SJCRH30 (cell line): ENCODE results near the gene ANKMY1. TPM values are rescaled to one million over a fixed set of nuclear protein-coding genes. Genes with fewer than 3 reads are reported as not detected.

Experiments used
- DNase-seq, 2 experiments: peaks; one replicate each; pipeline ENCODE4 v3.0.0-alpha.2; 2015 to 2020
- H3K27ac ChIP-seq: fragments of 250-450 bp; sonication (Bioruptor Pico); 2 replicates; pipeline ENCODE4 v1.5.1; 2020; ENCODE audit warnings: mild to moderate bottlenecking, moderate library complexity
- H3K27me3 ChIP-seq: fragments of 250-450 bp; sonication (Bioruptor Pico); 2 replicates; pipeline ENCODE4 v1.5.1; 2020; ENCODE audit warnings: mild to moderate bottlenecking, moderate library complexity
- H3K36me3 ChIP-seq: fragments of 250-450 bp; sonication (Bioruptor Pico); 2 replicates; pipeline ENCODE4 v1.5.1; 2020; ENCODE audit warnings: mild to moderate bottlenecking, moderate library complexity
- H3K4me1 ChIP-seq: fragments of 250-450 bp; sonication (Bioruptor Pico); 2 replicates; pipeline ENCODE4 v1.5.1; 2020; ENCODE audit warnings: mild to moderate bottlenecking, moderate library complexity
- H3K4me3 ChIP-seq: fragments of 250-450 bp; sonication (Bioruptor Pico); 2 replicates; pipeline ENCODE4 v1.5.1; 2020; ENCODE audit warnings: mild to moderate bottlenecking, moderate library complexity
- H3K9me3 ChIP-seq: fragments of 250-450 bp; sonication (Bioruptor Pico); replicated peaks from 2 replicates; pipeline ENCODE4 v1.5.1; 2020; ENCODE audit warnings: mild to moderate bottlenecking, moderate library complexity
- total RNA-seq: library from RNA; depleted of rRNA; stranded (reverse); fragments of >200 nt; shearing (Covaris generic); gene quantifications from 2 replicates; pipeline ENCODE4 v1.2.3, GENCODE V29; 2014

Gene ANKMY1
- total RNA-seq, 1 experiment from 2014 or later = 6.7 TPM

DNA sequence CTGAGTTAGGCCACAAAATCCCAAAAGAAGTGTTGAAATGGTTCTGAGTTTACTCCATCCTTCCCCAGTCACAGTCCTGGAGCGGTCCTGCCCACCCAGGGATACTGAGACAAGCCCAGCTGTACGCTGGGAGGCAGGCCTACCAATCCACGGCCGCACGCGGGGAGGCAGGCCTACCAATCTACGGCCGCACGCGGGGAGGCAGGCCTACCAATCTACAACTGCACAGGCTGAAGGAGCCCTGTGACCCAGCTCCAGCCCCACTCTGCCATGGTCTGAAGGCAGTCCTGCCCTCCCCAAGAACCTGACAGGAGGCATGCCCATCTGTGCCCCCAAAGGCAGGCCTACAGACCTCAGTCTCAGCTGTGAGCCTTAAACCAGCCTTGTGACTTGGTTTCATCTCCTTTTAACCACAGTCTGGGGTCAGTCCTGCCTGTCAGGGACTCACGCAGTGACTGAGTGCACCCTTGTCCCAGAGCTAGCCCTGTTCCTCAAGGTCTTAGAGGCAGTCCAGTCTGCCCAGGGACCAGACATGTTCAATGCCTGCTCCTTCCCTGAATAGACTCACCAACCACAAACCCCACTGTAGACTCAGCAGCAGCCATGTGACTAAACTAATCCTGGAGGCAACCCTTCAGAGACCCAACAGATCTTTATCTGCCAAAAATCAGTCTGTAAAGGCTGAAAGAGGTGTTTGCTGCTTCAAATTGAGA is 85.6 kb downstream of the ANKMY1 start:
- DNase-seq = no peak
- peaks cover 12% of the 10 kb centered on the region for H3K9me3 ChIP-seq

GRCh38 chr2:240469740-240470139 is 88.0 kb downstream of the ANKMY1 start:
- no peak overlapping the region for H3K27ac ChIP-seq
- DNase-seq = peak in 1 of 2 experiments; percentile 2
- H3K27me3 ChIP-seq = no peaks in the 10 kb centered on the region
- no peak overlapping the region for H3K4me3 ChIP-seq
- peaks cover 21% of the 10 kb centered on the region; the same call in 1 of the 2 replicates for H3K36me3 ChIP-seq
- peaks cover 12% of the 10 kb centered on the region for H3K9me3 ChIP-seq
- H3K4me1 ChIP-seq = no peaks in the 10 kb centered on the region

More for the DNA sequence above, 85.6 kb downstream of the ANKMY1 start:
- Histone ChIP-seq H3K27ac (no peak overlapping the region), H3K27me3 (no peaks in the 10 kb centered on the region), H3K4me3 (no peak overlapping the region), H3K4me1 (no peaks in the 10 kb centered on the region), H3K36me3 (no peaks in the 10 kb centered on the region)

DNA sequence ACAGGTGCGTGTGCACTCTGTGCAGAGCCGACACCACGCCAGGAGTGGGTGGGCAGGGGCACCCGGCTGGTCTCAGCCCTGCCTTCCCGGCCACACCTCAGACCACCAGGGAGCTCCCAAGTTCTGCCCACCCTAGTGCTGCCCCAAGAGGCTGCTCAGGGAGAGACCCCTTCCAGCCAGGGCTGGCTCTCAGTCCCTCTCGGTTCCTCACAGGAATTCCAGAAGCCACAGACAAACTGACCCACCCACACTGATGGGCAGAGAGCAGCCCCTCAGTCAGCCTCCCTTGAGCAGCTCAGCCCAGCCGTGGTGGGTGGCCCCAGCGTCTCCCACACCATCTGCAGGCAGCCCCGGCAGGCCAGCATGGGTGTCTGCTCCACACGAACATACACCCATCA is 88.5 kb downstream of the ANKMY1 start:
- DNase-seq = peak in 1 of 2 experiments; percentile 23
- Histone ChIP-seq H3K27me3 (no peaks in the 10 kb centered on the region), H3K27ac (no peak overlapping the region), H3K9me3 (peaks cover 12% of the 10 kb centered on the region), H3K36me3 (peaks cover 24% of the 10 kb centered on the region), H3K4me1 (no peaks in the 10 kb centered on the region), H3K4me3 (no peak overlapping the region)

- Histone ChIP-seq H3K27me3 (no peaks in the 10 kb centered on the region), H3K27ac (no peak overlapping the region), H3K9me3 (peaks cover 8% of the 10 kb centered on the region), H3K36me3 (peaks cover 30% of the 10 kb centered on the region), H3K4me1 (no peaks in the 10 kb centered on the region), H3K4me3 (no peak overlapping the region)
- DNase-seq = peak in 1 of 2 experiments; percentile 31
Observed at GRCh38 chr2:240468303-240469238, 89.2 kb downstream of the ANKMY1 start.

GRCh38 chr2:240467659-240468302 is 90.0 kb downstream of the ANKMY1 start:
- peak in 1 of 2 experiments; percentile 4 for DNase-seq
- H3K36me3 ChIP-seq = peaks cover 38% of the 10 kb centered on the region
- 0 out of 2 replicates have a peak, but pooled peaks cover 4% of the 10 kb centered on the region for H3K9me3 ChIP-seq
- no peaks in the 10 kb centered on the region for H3K4me1 ChIP-seq
- H3K27me3 ChIP-seq = no peaks in the 10 kb centered on the region
- no peak overlapping the region for H3K27ac ChIP-seq
- no peak overlapping the region for H3K4me3 ChIP-seq

GRCh38 chr2:240467149-240467642 is 90.6 kb downstream of the ANKMY1 start:
- DNase-seq = peak in 1 of 2 experiments; percentile 2
- H3K27ac ChIP-seq = no peak overlapping the region
- no peaks in the 10 kb centered on the region for H3K4me1 ChIP-seq
- no peaks in the 10 kb centered on the region for H3K27me3 ChIP-seq
- no peak overlapping the region for H3K4me3 ChIP-seq
- no peaks in the 10 kb centered on the region for H3K9me3 ChIP-seq
- peaks cover 44% of the 10 kb centered on the region for H3K36me3 ChIP-seq

GRCh38 chr2:240466579-240467148 is 91.1 kb downstream of the ANKMY1 start:
- Histone ChIP-seq H3K27me3 (no peaks in the 10 kb centered on the region), H3K36me3 (peaks cover 48% of the 10 kb centered on the region), H3K27ac (no peak overlapping the region), H3K9me3 (no peaks in the 10 kb centered on the region), H3K4me3 (no peak overlapping the region), H3K4me1 (no peaks in the 10 kb centered on the region)
- peak in 1 of 2 experiments; percentile 7 for DNase-seq

- H3K4me3 ChIP-seq = no peak overlapping the region
- no peaks in the 10 kb centered on the region for H3K27me3 ChIP-seq
- no peaks in the 10 kb centered on the region for H3K9me3 ChIP-seq
- H3K36me3 ChIP-seq = peaks cover 54% of the 10 kb centered on the region
- no peak overlapping the region for H3K27ac ChIP-seq
- peak in 1 of 2 experiments; percentile 4 for DNase-seq
- peaks cover 2% of the 10 kb centered on the region for H3K4me1 ChIP-seq
Observed at GRCh38 chr2:240465765-240466578, 91.8 kb downstream of the ANKMY1 start.

DNA sequence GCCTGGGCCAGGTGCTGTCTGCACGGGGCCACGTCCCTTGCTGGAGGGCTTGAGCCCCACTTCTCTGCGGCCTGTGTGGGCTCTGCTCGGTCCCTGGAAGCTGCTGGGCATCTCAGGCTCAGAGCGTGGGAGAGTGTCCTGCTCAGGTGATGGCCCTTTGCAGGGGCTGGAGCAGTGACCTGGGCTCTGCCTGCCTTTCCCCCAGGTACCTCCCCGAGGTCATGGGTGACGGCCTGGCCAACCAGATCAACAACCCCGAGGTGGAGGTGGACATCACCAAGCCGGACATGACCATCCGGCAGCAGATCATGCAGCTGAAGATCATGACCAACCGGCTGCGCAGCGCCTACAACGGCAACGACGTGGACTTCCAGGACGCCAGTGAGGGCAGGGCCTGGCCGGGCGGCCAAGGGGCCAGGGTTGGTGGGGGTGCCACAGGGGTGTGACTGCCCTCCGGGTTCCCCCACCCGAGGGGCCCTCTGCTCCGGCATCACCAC is 92.5 kb downstream of the ANKMY1 start:
- no peak overlapping the region for H3K27ac ChIP-seq
- H3K27me3 ChIP-seq = no peaks in the 10 kb centered on the region
- no peaks in the 10 kb centered on the region for H3K9me3 ChIP-seq
- DNase-seq = peak in 1 of 2 experiments; percentile 2
- H3K4me3 ChIP-seq = no peak overlapping the region
- peaks cover 54% of the 10 kb centered on the region for H3K36me3 ChIP-seq
- H3K4me1 ChIP-seq = peaks cover 8% of the 10 kb centered on the region

DNA sequence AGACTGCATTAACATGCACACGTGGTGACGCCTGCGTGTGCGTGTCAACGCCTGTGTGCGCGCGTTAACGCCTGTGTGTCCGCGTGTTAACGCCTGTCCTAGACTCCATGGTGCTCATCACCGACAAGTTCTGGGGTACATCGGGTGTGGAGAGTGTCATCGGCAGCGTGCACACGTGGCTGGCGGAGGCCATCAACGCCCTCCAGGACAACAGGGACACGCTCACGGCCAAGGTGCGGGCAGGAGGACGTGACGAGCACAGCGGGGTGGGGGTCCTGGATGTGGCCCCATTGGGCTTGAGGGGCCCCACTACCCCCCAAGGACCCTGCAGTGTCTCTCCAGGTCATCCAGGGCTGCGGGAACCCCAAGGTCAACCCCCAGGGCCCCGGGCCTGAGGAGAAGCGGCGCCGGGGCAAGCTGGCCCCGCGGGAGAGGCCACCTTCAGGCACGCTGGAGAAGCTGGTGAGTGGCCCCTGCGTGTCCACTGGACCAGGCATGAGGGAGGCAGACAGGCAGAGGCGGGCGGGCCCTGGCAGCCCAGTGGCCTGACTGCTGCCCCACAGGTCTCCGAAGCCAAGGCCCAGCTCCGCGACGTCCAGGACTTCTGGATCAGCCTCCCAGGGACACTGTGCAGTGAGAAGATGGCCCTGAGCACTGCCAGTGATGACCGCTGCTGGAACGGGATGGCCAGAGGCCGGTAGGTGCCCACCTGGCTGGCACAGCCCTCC is 93.1 kb downstream of the ANKMY1 start:
- peaks cover 54% of the 10 kb centered on the region for H3K36me3 ChIP-seq

GRCh38 chr2:240463866-240464481 is 93.8 kb downstream of the ANKMY1 start:
- Histone ChIP-seq H3K4me3 (no peak overlapping the region), H3K9me3 (no peaks in the 10 kb centered on the region), H3K36me3 (peaks cover 54% of the 10 kb centered on the region), H3K27ac (no peak overlapping the region), H3K4me1 (peaks cover 20% of the 10 kb centered on the region), H3K27me3 (no peaks in the 10 kb centered on the region)
- peak in 1 of 2 experiments; percentile 4 for DNase-seq

More for the DNA sequence above, 93.1 kb downstream of the ANKMY1 start:
- peak; percentile 0 to 4 for DNase-seq
- Histone ChIP-seq H3K9me3 (no peaks in the 10 kb centered on the region), H3K27me3 (no peaks in the 10 kb centered on the region), H3K27ac (no peak overlapping the region), H3K4me1 (peaks cover 13% of the 10 kb centered on the region), H3K4me3 (no peak overlapping the region)

DNA sequence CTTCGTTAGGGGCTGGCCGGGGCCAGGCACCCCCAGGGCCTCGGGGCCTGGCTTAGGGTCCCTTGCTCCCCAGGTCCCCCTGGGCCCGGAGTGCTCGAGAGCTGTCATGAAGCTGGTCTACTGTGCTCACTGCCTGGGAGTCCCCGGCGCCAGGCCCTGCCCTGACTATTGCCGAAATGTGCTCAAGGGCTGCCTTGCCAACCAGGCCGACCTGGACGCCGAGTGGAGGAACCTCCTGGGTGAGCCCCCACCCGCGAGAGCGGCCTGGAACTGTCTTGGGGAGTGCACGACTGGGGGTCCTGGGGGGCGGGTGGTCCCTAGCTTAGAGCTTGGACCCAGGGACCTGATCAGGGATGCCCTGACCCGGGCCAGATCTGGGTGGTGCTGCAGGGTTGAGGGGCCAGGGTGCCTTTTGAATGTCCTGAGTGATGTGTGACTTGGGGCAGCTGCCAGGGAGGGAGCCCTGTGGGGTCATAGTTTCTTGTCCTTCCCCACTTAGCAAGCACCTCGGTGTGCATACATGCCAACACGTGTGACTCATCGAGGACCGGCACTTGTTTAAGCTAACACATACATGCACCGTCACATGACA is 94.4 kb downstream of the ANKMY1 start:
- Histone ChIP-seq H3K27me3 (no peaks in the 10 kb centered on the region), H3K27ac (no peak overlapping the region), H3K36me3 (peaks cover 54% of the 10 kb centered on the region), H3K4me1 (peaks cover 26% of the 10 kb centered on the region), H3K4me3 (no peak overlapping the region), H3K9me3 (no peaks in the 10 kb centered on the region)
- DNase-seq = peak in 1 of 2 experiments; percentile 3
